ENCODE data around the gene WWC1. TPM values are rescaled to one million over a fixed set of nuclear protein-coding genes. Genes with fewer than 3 reads are reported as not detected.

The WWC1 gene
- total RNA-seq, 1 experiment from 2014 or later, result 97.7 TPM

- Histone ChIP-seq H3K36me3 (ENCODE audit: low read depth) (no peaks in the 10 kb centered on the region), H3K79me2 (ENCODE audit: low read depth) (no peaks in the 10 kb centered on the region), H3F3A (ENCODE audit: insufficient read depth, low read depth) (peaks cover 10% of the 10 kb centered on the region; the same call in 1 of the 2 replicates), H3K27me3 (ENCODE audit: insufficient read depth, low read depth) (no peaks in the 10 kb centered on the region), H3K27ac (peak overlapping the region; percentile 67), H3K4me3 (no peak overlapping the region), H3K4me2 (peak overlapping the region; percentile 76), H2AFZ (no peak overlapping the region), H3K4me1 (replicated peaks; ENCODE audit: insufficient read depth) (peaks cover 18% of the 10 kb centered on the region), H3K9me2 (ENCODE audit: insufficient read depth) (no peaks in the 10 kb centered on the region), H3K9me3 (ENCODE audit: insufficient read depth, low read depth) (no peaks in the 10 kb centered on the region), H4K20me1 (ENCODE audit: insufficient read depth) (no peaks in the 10 kb centered on the region)
- POLR2A ChIA-PET (ENCODE audit: unreplicated experiment), result interaction anchor here (0.9 to 1.0 kb wide), 2 partner anchors 21 to 89 kb away, joined by 4 read pairs; partner anchors contain the start of gene WWC1
- no peak for TF ChIP-seq CTCF (conservative IDR thresholded peaks at IDR 0.05)
- TF ChIP-seq EZH2 (IDR thresholded peaks at IDR 0.05; ENCODE audit: low read depth), result no peak
- intact Hi-C loops (cut with micrococcal nuclease; ENCODE audit: unreplicated experiment), result no loop called here
- no TSS peak for BruUV-seq (replicated peaks)
- CTCF ChIA-PET, result interaction anchor here (0.6 to 1.5 kb wide), 8 partner anchors 12 to 179 kb away, joined by 3 to 9 read pairs (median 3); no protein-coding TSS in a partner anchor
- peak; percentile 64 to 90 for DNase-seq
Measured at GRCh38 chr5:168270476-168270875, 21.0 kb upstream of the WWC1 start.

- no peak for TF ChIP-seq CTCF (conservative IDR thresholded peaks at IDR 0.05)
- TF ChIP-seq EZH2 (IDR thresholded peaks at IDR 0.05; ENCODE audit: low read depth), result no peak
- intact Hi-C loops (cut with micrococcal nuclease; ENCODE audit: unreplicated experiment), result no loop called here
- Histone ChIP-seq H3K4me1 (replicated peaks; ENCODE audit: insufficient read depth) (peaks cover 18% of the 10 kb centered on the region), H3K9me2 (ENCODE audit: insufficient read depth) (no peaks in the 10 kb centered on the region), H3K79me2 (ENCODE audit: low read depth) (no peaks in the 10 kb centered on the region), H3K4me2 (no peak overlapping the region), H3K9me3 (ENCODE audit: insufficient read depth, low read depth) (no peaks in the 10 kb centered on the region), H3K27ac (no peak overlapping the region), H3F3A (ENCODE audit: insufficient read depth, low read depth) (peaks cover 10% of the 10 kb centered on the region; the same call in 1 of the 2 replicates), H3K4me3 (no peak overlapping the region), H3K36me3 (ENCODE audit: low read depth) (no peaks in the 10 kb centered on the region), H3K27me3 (ENCODE audit: insufficient read depth, low read depth) (no peaks in the 10 kb centered on the region), H2AFZ (no peak overlapping the region), H4K20me1 (ENCODE audit: insufficient read depth) (no peaks in the 10 kb centered on the region)
- no TSS peak for BruUV-seq (replicated peaks)
- DNase-seq, result no peak
- ChIA-PET POLR2A (ENCODE audit: unreplicated experiment) (no interaction called here), CTCF (no interaction called here)
Measured at GRCh38 chr5:168273056-168273980, 18.1 kb upstream of the WWC1 start.

- H4K20me1 ChIP-seq (ENCODE audit: insufficient read depth), result no peaks in the 10 kb centered on the region
- ChIA-PET CTCF (no interaction called here), POLR2A (ENCODE audit: unreplicated experiment) (no interaction called here)
- H2AFZ ChIP-seq, result no peak overlapping the region
- no peaks in the 10 kb centered on the region for H3K79me2 ChIP-seq (ENCODE audit: low read depth)
- H3K4me1 ChIP-seq (replicated peaks; ENCODE audit: insufficient read depth), result peaks cover 18% of the 10 kb centered on the region
- H3K4me3 ChIP-seq, result no peak overlapping the region
- no peaks in the 10 kb centered on the region for H3K9me3 ChIP-seq (ENCODE audit: insufficient read depth, low read depth)
- H3K9me2 ChIP-seq (ENCODE audit: insufficient read depth), result no peaks in the 10 kb centered on the region
- H3F3A ChIP-seq (ENCODE audit: insufficient read depth, low read depth), result peaks cover 10% of the 10 kb centered on the region; the same call in 1 of the 2 replicates
- no TSS peak for BruUV-seq (replicated peaks)
- TF ChIP-seq CTCF (conservative IDR thresholded peaks at IDR 0.05), result no peak
- no peak for TF ChIP-seq EZH2 (IDR thresholded peaks at IDR 0.05; ENCODE audit: low read depth)
- H3K27me3 ChIP-seq (ENCODE audit: insufficient read depth, low read depth), result no peaks in the 10 kb centered on the region
- intact Hi-C loops (cut with micrococcal nuclease; ENCODE audit: unreplicated experiment), result no loop called here
- no peak for DNase-seq
- H3K27ac ChIP-seq, result no peak overlapping the region
- H3K4me2 ChIP-seq, result no peak overlapping the region
- H3K36me3 ChIP-seq (ENCODE audit: low read depth), result no peaks in the 10 kb centered on the region
Measured at GRCh38 chr5:168274406-168274805, 17.0 kb upstream of the WWC1 start.

Measured in PC-9 (cell line).